ENCODE measurements around the gene TNIP1. TPM values are rescaled to one million over a fixed set of nuclear protein-coding genes. Genes with fewer than 3 reads are reported as not detected.

Gene TNIP1
- polyA plus RNA-seq, 12 donors = 63.0 to 115 (median 79.8) TPM; not detected in 1

DNA sequence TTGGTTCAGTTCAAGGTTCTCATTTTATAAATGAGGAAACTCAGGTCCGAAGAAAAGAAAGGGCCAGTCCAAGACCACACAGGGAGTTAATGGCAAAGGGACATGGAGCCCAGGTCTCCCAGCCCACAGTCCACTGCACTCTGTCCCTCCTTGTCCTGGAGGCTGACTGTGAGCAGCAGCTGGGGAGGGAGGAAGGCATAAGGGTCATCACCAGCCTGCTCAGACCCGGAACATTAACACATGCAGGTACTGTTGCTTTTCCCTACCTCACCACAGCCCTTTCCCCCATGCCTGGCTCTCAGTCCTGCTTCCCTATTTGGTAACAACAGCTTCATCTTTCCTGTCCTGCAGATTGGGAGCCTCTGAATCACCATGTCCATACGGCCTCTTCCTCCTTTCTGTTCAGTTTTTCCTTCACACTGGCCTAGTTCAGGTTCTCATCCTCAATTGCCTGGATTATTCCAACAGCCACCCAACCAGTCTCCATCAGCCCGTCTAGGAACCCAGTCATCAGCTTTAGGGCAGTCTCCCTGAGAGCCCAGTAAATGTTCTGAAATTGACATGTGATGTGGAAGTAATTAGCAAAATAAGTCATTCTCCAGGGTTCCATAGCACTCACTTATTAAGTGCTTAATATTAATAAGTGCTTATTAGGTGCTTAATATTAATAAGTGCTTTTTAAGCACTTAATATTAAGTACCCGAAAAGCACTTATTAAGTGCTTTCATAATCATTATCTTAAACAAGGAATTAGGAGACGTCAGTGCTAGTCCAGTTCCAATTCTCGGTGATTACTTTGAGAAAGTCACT lies 56.2 kb downstream of the TNIP1 start:
- DNase-seq = no peak

DNA sequence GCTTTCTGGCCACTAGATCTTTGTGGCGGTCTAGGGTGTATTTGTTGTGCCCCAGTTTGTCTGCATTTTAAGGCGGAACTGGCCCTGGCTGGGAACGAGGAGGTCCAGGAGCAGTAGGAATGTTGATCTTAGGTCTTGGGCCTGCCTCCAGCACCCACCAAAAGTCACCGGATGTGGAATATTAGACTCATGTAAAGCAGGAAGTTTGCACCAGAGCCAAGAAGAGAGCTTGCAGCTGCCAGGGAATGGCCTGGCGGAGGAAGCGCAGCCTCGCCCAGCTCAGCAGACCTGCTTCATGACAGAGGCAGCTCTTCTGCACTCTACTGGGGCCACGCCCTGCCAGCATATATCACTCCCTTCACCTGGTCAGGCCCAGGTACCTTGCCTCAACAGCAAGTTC lies 57.2 kb downstream of the TNIP1 start:
- no peak for DNase-seq

DNA sequence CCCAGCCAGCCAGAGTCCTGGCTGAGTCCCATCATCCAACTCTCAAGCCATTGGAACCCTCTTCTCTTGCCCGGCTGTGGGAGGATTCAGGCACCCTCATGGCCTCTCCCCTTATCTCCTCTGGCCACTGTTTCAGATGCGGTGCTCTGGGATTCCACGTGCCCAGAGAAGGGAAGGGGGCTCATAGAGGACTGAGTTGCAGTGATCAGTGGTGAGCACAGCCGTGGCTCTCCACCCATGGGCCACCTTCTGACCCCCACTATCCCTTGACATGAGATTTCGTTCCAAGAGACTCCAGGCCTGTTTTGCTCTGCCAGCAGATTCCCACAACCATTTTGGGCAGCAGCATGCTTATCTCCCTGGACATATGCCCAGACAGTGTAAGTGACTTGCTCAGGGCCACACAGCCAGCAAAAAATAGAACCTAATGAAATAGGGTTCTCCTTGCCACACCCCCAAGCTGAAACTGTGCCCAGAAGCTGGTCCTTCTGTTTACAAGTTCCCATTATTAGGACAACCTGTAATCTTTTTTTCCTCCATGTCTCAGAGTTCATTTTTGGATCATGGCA lies 57.7 kb downstream of the TNIP1 start:
- DNase-seq = no peak

DNA sequence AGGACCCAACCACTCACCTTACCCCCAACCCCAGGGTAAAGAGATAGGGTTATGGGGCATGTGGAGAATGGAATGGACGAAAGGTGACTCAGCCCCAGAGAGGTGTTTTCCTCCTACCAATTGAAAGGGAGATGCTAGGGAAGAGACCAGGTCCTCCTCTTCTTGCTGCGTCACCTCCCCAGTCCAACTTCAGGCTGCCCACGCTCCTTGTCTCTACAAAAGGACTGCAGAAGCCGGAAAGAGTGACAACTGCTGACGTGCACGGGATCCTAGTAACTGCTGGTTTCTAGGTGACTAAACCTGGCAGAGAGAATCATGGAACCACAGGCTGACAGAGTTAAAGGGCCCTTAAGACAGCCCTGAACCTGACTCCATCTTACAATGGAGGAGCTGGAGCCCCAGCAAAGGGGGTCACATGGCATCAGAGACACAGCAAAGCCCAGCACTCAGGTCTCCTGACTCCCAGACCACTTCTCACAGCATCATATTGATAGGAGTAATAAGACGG lies 58.3 kb downstream of the TNIP1 start:
- DNase-seq = no peak

DNA sequence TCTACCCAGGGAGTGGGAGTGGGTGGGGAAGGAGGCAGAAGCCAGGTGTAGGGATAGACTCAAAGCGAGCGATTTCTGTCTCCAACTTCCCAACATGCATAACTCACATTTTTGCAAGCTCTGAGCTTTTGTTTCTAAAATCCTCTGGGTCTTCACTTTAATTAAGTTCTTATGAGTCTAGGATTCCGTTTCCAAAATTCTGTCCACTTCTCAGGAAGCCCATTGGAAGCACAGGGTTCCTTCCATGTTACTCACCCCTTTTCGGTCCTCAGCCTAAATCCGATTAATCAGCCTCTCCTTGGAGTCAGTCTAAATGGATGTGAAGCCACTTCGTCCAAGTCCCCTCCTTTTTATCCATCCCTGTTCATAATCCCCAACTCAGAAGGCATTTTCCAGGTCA lies 59.1 kb downstream of the TNIP1 start:
- DNase-seq = no peak

DNA sequence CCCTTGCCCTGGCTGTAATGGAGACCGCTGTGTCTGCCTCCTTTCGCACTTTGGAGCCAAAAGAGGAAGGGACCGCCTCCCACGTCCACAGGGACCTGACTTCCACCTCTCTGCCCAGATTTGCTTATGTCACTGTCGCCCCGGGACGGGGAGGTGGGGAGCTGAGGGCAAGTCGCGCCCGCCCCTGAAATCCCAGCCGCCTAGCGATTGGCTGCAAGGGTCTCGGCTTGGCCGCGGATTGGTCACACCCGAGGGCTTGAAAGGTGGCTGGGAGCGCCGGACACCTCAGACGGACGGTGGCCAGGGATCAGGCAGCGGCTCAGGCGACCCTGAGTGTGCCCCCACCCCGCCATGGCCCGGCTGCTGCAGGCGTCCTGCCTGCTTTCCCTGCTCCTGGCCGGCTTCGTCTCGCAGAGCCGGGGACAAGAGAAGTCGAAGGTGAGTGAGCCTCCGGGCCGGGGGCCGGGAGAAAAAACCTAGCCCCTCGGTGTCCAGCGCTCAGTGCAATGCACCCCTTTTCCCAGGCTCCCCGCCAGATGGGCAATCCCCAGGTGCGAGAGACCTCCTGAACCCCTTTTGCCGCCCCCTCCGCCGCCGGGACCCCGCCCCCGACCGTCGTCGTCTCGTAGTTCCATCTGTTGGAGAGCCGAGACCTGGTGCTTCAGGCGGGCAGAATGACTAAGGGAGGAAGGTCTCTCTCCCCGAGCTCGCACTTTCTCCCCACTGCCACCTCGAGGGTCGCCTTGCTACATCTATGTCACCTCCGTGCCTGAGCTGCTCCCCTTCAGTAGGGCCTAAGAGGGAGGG lies 60.3 kb downstream of the TNIP1 start, which contains the start of gene GPX3:
Gene GPX3, plus strand, starts transcription at position 288 of the 807 bp plus-strand sequence. Its CDS starts 64 bp downstream, at position 352.
- peak; percentile 83 for DNase-seq

DNA sequence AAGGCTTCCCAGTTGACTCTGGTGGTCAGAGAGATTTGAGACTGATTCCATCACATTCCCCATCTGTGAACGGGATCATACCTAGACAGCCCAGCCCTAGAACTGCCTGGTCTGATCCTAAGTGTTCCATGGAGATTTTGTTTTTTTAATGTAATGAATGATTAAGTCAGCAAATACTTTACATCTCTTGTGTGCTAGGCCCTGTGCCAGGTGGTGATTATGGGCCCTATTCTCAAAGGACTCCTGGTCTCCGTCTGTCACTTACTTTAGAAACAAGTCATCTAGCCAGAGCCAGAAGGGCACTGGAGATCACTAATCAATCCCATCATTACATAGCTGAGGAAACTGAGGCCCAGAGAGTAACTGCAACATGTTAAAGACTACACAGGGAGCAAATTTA lies 61.5 kb downstream of the TNIP1 start:
- no peak for DNase-seq

DNA sequence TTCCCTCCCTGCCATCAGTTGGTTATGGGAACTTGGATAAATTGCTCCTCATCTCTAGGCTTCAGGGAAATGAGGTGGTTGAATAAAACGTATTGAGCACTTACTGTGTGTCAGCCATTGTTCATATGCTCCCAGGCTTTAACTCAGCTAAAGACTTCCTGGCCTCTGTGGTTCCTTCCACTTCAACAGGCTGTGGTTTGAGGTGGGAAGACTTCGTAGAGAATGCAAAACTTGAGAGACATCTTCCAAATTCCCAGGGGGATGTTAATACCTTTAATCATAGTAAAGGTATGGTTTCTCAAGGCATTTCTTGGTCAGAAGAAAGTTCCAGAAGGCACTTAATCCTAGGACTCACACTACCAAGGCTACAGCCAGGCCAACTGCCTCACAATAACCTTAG lies 62.0 kb downstream of the TNIP1 start:
- DNase-seq = no peak

DNA sequence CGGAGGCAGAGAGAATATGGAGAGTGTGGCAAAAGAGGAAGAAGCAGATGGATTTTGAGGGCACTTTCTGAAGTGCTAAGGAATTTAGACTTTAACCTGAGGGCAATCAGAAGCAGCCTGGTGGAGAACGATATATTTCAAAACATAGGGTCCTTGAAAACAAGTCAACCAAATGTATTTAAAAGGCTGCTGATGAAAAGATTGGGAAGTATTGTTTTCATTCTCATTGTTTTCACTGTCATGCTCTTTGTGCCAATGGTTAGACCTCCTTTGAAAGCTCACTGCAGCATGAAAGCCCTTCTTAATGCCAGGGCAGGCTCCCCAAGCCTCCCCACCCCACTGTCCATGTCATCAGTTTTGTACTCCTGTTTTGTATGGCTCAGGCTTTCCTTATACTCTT lies 62.9 kb downstream of the TNIP1 start:
- no peak for DNase-seq

DNA sequence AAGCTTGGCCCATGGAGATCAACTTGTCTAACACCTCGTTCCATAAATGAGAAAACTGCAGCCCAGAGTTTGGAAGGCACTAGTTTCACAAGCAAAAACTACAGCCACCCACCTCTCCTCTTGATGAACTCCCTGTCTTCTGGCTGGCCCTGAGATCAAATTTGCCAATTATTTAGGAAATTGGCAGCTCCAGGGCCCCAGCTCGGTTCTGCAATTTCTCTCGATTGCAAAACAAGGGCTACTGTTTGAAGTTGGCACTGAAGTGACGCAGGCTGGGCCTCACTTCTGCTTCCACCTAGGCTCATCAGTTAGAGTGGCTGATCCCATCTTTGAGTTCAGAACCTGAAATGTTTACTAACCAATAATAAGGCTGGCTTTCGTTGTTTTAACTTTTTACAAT lies 64.1 kb downstream of the TNIP1 start:
- no peak for DNase-seq

DNA sequence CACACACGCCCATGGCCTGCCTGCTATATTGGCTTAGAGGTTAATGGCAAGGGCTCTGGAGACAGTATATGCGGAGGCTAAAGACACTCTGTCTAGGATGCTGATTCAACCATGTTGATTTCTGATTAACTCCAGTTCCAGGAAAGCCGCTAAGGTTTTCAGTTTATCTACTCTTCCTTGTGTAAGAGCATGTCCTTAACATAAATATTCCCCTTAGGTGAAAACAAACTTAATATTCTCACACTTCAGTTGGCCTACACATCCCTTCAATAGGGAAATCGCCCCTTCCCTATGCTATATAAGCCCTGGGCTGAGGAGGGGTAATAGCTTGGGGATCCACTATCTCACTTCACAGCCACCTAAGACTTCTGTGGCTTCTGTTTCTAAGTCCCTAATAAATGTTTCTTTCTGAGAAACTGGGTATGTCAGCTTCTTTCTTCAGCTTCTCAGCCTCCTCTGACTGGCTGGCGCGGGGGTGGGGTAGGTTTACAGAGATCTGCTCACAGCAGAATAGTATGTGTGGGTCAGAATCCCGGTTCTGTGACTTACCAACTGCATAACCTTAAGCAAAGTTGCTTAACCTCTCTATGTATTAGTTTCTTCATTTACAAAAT lies 64.8 kb downstream of the TNIP1 start:
- no peak for DNase-seq

DNA sequence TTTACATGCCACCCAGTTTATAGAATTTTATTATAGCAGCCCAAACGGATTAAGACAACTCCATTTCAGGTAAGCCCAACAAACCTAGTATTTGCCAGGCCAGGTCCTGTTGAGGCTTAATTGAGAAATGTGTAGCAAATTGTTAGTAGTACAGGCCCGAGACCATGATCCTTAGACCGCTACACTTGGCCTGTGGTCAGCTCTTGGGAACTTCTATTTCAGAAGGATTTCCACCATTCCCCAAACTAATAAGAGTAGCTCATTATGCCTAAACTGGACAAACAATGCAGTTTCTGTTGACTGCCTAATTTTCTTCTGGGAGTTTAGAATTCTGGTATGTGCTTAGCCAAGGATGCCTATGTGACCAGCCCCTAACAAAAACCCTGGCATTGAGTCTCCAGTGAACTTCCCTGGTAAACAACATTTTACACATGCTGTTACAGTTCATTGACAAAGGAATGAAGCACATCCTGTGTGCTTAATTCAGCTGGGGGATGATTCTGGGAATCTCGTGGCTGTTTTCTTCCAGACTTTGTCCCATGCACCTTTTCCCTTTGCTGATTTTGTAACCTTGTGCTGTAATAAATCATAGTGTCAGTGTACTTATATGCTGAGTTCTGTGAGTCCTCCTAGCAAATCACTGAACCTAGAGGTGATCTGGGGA lies 66.0 kb downstream of the TNIP1 start:
- no peak for DNase-seq

DNA sequence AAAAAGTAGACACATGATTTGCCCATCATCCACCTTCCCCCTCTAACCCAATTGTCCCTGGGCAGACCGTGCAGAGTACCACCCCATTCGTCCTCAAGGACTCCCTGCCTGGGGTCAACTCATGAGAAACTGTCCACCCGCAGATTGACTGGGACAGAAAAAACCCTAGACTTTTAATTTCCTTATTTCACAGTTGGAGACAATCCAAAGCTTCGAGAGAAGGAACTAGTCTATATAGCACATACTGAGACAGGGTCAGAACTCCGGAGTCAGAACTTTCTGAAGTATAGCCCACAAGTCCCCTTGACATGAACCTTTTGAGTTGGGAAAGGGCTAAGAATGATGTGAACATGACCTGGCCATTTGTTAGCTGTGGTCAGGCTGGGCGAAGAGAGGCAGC lies 68.0 kb downstream of the TNIP1 start:
- no peak for DNase-seq

DNA sequence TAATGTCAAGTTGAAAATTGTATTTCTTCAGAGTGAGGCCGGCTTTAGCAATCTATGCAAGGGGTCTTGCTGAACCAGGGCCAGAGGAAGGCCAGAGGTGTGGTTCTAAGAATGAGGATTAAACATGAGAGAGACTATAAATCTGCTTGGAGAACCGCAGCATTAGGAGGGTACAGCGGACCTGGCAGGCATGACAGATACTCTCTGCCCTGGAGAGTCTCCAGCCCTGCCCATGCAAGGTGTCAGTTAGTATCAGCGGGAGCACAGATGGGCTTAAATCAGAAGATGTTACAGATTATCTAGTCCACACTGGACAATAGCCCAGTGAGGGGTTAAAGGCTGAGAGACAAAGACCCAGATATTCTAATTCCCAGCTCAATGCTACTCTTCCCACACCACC lies 71.9 kb downstream of the TNIP1 start:
- DNase-seq = no peak

DNA sequence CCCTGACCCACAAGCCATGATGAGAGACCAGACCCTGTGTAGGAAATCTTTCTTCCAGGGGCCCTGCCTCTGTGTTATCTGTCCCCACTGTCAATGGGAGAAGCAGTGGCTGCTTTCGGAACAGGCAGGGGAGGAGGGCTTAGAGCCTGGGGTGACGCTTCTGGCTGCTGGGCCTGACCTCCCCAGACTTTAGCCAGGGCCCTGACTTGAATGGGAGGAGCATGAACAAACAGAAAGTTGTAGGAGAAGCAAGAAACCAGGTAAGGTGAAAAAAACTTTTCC lies 72.7 kb downstream of the TNIP1 start:
- DNase-seq = no peak

DNA sequence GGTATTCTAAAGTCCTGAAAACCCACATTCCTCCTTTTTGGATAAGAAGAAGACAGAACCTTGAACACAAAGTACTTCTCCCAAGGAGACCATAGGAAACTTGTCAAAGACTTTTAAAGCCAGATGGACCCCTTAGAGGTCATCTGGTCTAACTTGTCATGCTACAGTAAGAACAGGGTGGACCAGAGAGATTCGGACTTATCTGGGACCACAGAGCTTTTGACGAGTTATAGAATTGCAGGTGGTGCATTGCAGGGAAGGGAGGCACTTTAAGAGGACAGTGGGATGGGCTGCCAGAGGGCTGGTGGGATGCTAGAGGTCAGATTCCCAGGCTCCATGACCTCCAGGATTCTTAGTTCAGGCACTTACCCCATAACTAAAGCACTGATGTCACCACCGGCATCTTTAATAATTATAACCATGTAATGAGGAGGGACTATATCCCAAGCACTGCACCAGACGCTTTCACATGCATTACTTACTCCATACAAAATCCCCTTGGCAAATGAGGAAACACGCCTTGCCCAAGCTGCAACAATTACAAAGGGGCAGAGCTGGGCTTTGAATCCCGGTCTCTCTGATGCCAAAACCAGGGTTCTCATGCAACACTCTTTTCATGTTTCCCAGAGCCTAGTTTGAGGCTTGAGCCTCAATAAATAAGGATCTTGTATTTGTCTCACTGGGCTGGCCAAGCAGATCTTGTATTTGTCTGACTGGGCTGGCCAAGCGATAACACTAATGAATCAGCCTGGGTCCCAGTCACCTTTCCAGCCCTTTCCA lies 73.2 kb downstream of the TNIP1 start:
- no peak for DNase-seq

DNA sequence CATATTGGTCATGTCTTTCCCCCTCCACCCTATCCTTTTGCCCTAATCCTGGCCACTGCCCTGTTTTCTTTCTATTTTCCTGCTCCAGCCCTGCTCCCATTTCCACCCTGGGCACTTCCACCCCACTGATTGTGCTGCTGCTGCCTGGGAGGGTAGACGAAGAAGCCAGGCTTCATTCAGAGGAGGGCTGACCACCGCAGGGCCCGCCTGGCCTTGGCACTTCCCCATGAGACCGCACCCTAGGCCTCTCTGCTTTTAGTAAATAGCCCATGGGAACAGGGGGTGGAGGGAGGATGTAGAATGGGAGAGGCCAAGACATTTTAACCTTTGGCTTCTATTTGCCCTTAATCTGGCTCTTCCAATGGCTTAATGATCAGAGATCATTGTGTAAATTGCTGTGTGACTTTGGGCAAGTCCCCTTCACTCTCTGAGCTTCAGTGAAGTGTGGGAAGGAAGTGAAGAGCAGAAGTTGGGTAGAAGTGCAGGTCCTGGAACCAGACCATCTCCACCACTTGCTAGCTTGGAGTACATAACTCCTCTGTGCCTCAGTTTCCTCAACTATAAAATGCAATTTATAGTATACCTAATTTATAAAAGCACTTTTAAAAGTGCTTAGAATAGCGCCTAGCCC lies 74.0 kb downstream of the TNIP1 start:
- no peak for DNase-seq

DNA sequence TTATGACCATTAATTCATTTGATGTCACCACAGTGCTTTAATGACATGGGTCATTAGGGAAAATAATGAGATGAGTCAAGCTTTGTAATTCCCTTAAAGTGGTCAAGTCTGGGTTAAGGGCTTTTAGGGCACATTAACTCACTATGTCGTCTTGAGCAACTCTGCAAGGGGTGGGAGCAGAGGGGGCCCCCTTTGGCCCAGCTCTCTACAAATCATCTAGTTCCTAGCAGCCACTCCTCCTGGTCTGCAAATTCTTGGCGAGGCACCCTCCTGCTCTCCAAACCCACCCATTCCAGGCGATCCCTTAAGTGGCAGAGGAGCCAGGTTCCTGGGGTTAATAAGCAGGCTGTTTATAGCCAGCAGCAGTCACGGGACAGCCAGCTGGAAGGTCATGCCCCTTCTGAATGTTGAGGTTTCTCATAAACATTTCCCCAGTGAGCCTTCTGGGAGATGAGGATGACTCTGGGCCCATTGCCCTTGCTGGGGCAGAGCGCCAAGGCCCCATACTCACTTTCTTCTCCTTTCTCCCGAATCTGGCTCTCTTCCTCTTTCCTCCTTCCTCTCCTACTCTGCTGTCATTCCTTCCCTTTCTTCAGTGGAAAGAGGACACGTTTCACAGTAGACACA lies 74.8 kb downstream of the TNIP1 start:
- peak; percentile 95 for DNase-seq

DNA sequence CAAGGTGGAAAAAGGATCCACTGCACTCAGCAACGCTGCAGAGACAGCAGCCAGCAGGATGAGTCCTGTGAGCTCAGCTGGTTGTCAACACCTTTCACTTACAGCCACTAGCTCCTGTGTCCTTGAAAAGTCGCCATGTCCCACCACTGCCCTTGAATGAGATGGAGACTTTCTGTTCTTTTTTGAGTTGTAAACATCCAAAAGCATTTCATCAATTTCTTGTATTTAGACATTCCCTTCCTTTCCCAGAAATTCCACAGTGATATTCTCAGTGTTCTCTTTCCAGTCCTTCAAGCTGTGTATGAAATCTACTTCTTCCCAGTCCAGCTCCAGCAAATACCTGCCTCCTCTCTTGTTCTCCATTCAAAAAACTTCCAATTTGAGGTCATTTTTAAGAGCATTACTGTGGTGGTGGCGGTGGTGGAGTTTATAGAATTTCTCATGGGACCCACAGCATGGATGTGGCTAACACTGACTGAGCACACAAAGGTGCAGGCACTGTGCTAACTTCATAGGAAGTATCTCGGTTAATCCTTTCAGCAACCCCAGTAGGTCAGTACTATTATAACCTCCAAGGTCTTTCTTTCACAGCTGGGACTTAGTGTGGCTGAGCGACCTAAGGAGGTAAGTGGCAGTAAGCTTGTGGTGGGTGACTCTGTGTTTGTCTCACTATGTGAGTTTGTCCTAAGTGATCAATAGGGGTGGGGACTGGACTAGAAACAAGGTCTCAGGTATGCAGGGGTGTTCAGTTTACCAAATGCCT lies 75.5 kb downstream of the TNIP1 start:
- DNase-seq = peak; percentile 72
